ENCODE results near the gene SMC1B.

DNA sequence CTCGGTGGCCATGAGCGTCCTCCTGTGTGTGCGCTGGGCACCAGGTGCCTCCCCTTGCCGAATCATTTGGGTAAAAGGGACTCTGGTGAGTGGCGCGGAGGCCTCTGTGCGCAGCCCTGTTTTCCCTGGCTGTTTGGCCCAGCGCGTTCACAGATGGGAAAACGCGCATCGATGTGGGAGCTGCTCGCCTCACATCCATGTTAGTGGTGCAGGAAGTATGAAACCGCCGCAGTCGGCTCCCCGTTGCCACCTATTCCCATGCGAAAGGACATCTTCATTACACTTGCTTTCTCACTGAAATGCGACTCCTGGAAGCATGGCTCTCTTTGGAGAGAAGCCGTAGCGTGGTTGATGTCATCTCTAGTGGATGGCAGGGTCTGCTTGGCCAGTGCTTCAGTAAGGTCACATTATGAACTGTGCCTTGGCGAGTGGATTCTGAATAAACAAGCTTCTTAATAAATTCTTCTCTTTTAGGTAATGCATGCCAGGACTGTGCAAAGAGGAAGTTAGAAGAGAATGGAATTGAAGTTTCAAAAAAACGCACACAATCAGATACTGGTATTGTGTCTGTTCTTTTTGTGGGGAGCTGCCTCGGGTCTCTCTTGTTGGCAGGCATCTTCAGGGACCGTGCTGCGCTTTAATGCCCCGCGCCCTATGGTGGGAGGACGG lies 77.4 kb downstream of the SMC1B start:
- no peak for TF ChIP-seq POLR2AphosphoS5 (IDR thresholded peaks at IDR 0.05; ENCODE audit: low read depth, low read length)
- no peak for TF ChIP-seq POLR2A (IDR thresholded peaks at IDR 0.05; ENCODE audit: low read depth, low read length)
- TF ChIP-seq TAF1 (IDR thresholded peaks at IDR 0.05; ENCODE audit: borderline replicate concordance, low read depth, low read length), result no peak

Data from GM12892 (cell line).